IPS-11a (cell line): ENCODE measurements around the gene MAMSTR.

Source experiments
- H3K4me3 ChIP-seq: one replicate; pipeline ENCODE4 v1.5.1; 2013; ENCODE audit warnings: low read depth, low read length, control low read depth

MAMSTR gene

GRCh38 chr19:48746738-48747575 lies 27.4 kb upstream of the MAMSTR start, which contains the start of gene IZUMO1:
TSS of gene IZUMO1 (minus strand) at chr19:48746909. CDS start at chr19:48745859, 1,050 bp downstream.
- peak within 1 kb of the TSS; percentile 55 for H3K4me3 ChIP-seq

DNA sequence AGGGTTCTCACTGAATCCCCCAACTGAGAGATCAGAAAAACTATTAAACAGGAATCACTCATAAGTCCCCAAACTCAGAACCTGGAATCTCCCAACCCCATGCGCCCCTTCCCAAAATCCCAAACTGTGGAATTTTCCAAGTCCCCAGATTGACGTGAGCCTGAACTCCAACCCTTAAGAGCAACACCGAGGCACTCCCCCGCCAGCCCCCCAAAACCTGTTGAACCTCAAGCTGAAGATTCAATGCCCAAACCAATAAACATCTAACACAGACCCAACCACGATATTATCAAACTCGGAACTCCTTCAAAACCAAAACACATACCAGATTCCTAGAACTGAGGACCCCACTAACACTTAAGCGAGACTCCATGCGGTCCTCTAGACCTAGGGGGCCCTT lies 26.6 kb upstream of the MAMSTR start:
- H3K4me3 ChIP-seq = no peak overlapping the region

GRCh38 chr19:48745208-48745995 lies 25.9 kb upstream of the MAMSTR start:
- no peak overlapping the region for H3K4me3 ChIP-seq

DNA sequence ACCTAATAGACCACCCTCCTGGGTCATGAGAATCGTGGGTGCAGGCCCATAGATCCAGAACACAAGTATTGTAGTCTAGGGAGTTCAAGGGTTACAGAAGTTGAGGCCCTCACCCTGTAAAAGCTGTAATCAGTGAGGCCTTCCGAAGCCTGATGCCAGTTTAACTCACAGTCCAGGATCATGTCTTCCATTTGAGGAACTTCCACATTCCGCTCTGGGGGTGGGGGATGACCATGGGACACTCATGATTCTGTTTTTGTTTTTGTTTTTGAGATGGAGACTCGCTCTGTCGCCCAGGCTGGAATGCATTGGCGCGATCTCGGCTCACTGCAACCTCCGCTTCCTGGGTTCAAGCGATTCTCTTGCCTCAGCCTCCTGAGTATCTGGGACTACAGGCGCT lies 22.6 kb upstream of the MAMSTR start:
- no peak overlapping the region for H3K4me3 ChIP-seq

GRCh38 chr19:48741129-48741999 lies 21.8 kb upstream of the MAMSTR start:
- H3K4me3 ChIP-seq = no peak overlapping the region

GRCh38 chr19:48740164-48740972 lies 20.8 kb upstream of the MAMSTR start, which contains the start of gene RASIP1:
TSS of gene RASIP1 (minus strand) at chr19:48740610. CDS start at chr19:48740282, 328 bp downstream.
- no peak within 1 kb of the TSS for H3K4me3 ChIP-seq

- peak overlapping the region; percentile 45 for H3K4me3 ChIP-seq
Observed at GRCh38 chr19:48739404-48740163, 20.1 kb upstream of the MAMSTR start.

GRCh38 chr19:48738557-48739403 lies 19.3 kb upstream of the MAMSTR start:
- H3K4me3 ChIP-seq = peak overlapping the region; percentile 45

DNA sequence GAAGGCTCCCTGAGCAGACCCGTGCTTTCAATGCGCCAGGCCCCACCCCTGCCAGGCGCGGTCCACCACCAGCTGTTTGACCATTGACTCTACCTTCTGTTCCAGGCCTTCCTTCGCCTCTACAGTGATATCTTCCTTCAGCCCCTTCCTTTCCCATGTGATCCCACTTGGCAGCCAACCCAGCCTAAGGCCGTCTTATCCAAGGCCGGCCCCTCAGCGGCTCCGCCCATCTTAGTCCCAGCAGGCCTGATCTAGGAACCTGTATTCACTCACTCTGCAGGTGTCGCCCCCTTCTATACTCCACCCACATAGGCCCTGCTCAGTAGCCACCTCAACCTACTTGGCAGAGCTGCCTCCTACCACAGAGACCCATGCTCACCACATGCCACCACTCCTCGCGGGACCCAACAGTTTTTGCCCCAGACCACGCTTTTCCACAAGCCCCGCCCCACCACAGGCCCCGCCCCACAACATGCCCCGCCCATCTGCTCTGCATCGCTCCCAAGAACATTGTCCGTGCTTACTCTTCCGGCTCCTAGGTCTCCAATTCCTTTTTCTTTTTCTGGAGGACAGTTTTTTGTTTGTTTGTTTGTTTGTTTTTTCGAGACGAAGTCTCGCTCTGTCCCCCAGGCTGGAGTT lies 18.0 kb upstream of the MAMSTR start:
- no peak overlapping the region for H3K4me3 ChIP-seq

GRCh38 chr19:48735031-48735615 lies 15.6 kb upstream of the MAMSTR start:
- H3K4me3 ChIP-seq = peak overlapping the region; percentile 39

- peak overlapping the region; percentile 39 for H3K4me3 ChIP-seq
Observed at GRCh38 chr19:48734625-48735024, 15.1 kb upstream of the MAMSTR start.

DNA sequence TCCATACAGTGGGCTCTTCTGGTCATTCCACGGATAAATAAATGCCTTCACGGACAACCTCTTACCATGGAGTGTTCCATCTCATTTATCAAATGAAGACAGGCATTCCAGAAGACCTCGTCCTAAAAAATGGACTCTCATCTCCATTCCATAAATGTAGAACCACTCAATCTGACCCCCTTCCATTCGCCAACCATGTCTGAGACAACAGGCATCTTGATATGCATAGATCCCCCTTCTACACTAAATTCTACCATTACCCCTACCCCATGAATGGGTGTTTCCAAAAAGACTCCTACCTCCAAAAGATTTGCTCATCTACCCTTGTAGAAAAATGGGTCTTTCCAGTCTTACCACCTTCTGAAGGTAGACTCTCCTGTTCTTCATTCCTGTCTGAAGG lies 11.9 kb upstream of the MAMSTR start:
- H3K4me3 ChIP-seq = no peak overlapping the region

DNA sequence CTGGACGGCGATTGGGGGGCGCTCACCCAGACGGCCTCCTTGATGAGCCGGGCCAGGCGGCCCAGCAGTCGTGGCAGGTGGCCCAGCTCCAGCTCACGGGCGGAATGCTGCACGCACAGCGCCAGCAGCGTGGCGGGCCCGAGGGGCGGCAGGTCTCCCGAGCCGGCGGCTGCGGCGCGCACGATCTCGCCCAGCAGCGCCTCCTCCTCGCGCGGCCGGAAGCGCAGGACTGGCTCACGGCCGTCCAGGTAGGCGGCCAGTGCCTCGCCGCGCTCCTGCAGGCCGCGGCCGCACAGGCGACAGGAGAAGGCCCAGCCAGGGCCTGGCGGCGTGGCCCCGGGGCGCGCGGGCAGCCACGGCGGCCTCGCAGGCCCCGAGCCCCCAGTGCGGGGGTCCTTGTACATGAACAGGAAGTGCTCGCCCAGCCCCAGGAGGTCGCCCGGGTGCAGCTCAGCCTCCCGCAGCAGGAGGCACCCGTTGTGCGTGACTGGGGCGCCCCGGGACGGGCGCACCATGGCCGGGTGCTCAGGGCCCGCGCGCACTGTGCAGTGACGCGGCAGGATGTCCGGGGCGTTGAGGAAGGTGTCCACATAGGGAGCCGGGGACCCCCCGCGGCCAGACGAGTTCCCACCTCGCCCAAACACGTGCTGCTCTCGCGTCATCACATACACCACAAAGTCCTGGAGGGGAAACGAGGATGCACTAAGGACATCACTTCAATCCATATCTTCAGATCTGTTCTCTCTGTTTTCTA lies 9.6 kb upstream of the MAMSTR start:
- H3K4me3 ChIP-seq = no peak overlapping the region

- no peak overlapping the region for H3K4me3 ChIP-seq
Observed at GRCh38 chr19:48726556-48726955, 7.0 kb upstream of the MAMSTR start.

GRCh38 chr19:48724796-48725753 lies 5.5 kb upstream of the MAMSTR start:
- H3K4me3 ChIP-seq = no peak overlapping the region
